ENCODE data around the gene AKAP6.

The AKAP6 gene

GRCh38 chr14:32627545-32628298 lies 298.6 kb downstream of the AKAP6 start:
- no peak for DNase-seq

DNA sequence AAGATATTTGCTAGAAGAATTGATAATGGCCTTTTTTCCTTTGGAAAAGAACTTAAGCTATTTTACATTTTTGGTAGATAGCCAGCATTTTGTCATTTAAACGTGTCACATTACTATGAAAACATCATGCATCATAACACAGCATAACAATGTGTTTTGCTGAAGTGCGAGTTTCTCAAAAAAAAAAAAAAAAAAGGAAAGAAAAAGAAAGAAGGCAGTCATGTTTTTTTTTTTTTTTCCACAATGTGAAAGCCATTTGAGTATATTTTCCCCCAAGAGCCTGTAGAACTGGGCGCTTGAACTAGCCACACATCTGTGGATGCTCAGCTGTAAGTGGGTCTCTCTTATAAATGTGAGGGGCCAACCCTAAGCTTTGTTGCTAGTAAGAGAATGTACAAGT lies 300.1 kb downstream of the AKAP6 start:
- DNase-seq, result no peak

GRCh38 chr14:32630701-32631100 lies 301.6 kb downstream of the AKAP6 start:
- no peak for DNase-seq

DNA sequence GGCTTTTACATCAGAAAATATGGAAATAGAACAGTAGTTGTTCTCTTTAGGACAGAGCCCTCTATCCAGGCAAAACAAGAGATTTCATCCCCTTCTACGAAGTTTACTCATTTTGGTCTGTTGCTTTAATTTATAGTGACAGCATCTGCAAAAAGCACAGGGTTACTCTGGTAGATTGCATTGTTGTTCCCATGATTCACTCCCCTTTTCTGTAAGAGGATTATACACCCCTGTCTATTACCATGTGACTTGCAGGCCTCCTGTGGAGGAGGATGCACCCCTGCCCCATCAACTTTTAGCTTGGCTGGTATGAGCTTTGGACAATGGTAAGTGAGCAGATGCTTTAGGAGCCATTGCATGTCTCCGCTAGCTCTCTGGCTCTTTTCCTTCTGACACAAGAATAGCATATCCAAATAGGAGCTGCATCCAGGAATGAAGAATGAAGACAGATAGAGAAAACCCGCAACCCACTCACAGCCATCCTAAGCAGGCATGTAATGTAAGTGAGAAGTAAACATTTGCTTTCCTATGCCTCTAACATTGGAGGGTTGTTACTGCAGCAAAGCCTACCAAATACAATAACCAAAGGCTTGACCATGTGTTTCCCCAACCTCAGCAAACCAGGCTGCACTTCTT lies 304.2 kb downstream of the AKAP6 start:
- DNase-seq, result peak; percentile 43

DNA sequence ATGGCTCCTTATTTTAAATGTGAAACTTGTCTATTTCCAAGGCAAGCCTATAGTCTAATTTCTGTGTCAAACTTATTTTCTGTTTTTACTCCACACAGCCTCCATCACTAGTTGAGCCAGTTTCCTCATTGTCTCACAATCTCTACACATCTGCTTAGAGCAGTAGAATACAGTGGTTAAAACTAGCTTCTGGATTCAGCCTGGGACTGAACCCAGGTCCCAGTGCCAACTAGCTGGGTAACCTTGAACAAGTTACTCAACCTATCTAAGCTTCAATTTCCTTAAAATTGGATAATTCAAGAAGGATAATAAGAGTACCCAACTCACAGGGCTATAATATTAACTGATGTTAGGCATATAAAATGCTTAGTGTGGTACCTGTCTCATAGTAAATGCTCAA lies 304.8 kb downstream of the AKAP6 start:
- no peak for DNase-seq

- DNase-seq, result no peak
Observed at GRCh38 chr14:32635061-32635719, 306.1 kb downstream of the AKAP6 start.

- no peak for DNase-seq
Observed at GRCh38 chr14:32637582-32637981, 308.5 kb downstream of the AKAP6 start.

GRCh38 chr14:32639208-32639607 lies 310.1 kb downstream of the AKAP6 start:
- no peak for DNase-seq

GRCh38 chr14:32645551-32645950 lies 316.5 kb downstream of the AKAP6 start:
- DNase-seq, result no peak

- DNase-seq, result no peak
Observed at GRCh38 chr14:32648434-32648833, 319.3 kb downstream of the AKAP6 start.

- DNase-seq, result no peak
Observed at GRCh38 chr14:32650030-32650429, 320.9 kb downstream of the AKAP6 start.

GRCh38 chr14:32650665-32651064 lies 321.6 kb downstream of the AKAP6 start:
- no peak for DNase-seq

DNA sequence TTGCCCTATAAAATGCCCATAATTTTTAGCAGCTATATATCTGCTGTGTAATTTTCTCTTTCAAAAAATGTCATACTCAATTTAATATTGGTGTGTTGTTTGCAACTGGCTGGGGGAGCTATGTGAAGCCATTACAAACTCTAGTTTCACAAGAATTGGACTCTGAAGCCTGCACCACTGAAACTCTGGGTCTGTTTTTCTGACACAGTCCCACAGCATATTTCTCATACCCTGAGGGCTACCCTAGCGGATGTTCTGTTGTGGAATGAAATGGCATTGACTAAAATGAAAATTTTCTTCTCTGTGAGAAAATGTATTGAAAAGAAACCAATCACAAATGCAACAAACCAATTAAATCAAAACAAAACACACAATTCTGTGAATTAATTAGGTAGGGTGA lies 325.0 kb downstream of the AKAP6 start:
- DNase-seq, result no peak

DNA sequence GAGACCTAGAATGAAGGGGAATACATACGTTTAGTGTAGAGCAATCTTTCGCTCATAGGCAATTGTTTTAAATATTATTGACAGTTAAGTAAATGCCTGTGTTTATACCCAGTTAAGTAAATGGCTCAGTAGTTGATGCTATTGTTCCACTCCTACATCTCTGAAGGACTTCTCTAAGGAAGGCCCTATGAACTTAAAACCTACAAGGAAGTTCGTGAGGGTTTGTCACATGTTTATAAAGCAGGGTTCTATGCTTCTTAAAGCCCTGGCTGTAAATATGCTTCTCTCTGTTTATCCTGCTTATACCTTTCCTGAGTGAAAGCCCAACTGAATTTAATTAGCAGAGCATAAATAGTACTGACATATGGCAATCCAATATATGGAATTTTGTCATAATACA lies 327.5 kb downstream of the AKAP6 start:
- DNase-seq, result no peak

DNA sequence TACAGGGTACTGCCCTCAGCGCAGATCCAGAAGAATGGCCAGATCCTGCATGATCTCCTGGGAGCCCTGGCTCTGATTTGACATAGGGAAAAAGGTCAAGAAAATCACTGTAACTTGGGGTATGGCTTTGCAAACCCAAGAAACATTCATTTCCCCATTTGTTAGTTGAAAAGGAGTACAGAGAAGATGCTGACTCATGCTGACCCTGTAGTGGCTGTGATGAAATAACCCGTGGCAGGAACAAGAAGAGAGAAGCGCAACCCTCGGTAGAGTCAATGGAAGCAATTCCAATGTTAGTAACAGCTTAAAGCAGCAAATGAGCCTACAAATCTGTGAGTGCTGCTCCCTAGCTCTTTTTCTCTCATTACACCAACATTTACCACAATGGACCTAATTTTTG lies 328.0 kb downstream of the AKAP6 start:
- no peak for DNase-seq

- DNase-seq, result no peak
Observed at GRCh38 chr14:32661216-32661615, 332.1 kb downstream of the AKAP6 start.

GRCh38 chr14:32662211-32662610 lies 333.1 kb downstream of the AKAP6 start:
- DNase-seq, result no peak

DNA sequence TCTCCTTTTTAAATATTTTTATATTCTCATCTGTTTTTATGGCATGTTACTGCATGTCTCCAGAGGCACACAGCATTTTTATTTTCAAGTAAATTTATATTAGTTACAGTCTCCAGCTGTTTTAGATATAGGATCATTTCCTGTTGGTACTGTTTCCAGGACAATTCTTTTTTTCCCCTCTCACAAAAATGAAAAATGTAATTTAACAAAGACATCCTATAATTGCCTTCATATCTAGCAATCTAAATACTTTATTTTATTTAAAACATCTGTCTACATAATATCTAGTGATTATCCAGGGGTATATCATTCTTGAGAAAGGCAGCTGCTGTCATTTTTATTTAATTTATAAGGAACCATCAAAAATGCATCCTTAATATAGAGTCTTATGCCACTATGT lies 337.2 kb downstream of the AKAP6 start:
- no peak for DNase-seq

DNA sequence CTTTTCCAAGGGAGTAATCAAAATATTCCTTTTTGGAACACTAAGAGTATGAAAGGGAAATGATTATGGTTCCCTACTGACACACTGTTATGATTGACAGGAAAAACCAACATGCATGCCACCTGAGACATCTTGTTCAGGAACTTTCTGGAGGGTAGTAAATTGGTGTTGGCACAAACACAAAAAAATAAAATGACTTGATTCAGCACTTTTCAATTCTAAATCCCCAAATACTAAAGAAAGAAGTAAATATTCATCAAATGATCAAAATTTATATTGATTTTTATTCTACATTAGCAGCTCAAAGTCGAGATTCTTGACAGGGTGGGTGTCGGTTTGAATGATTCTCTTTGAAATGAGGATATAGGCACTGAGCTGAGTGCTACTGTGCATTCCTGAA lies 338.2 kb downstream of the AKAP6 start:
- no peak for DNase-seq

DNA sequence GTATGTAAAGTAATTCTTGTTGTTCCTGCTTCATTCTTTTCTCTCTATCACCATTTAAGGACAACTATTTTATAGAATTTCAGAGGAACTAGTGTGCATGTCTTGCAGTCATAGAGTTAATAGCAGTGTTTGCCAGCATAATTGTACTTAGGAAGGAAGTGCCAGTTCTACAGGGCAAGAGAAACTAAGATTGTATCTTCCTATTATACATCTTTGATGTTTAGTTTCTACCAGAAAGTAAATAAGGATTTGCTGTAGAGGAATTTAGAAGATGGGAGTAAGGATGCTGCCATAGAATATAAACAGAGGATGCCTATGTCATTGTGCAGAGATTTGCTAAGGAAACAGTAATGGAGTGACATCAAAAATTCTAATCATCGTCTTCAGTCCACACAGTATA lies 338.7 kb downstream of the AKAP6 start:
- DNase-seq, result no peak

DNA sequence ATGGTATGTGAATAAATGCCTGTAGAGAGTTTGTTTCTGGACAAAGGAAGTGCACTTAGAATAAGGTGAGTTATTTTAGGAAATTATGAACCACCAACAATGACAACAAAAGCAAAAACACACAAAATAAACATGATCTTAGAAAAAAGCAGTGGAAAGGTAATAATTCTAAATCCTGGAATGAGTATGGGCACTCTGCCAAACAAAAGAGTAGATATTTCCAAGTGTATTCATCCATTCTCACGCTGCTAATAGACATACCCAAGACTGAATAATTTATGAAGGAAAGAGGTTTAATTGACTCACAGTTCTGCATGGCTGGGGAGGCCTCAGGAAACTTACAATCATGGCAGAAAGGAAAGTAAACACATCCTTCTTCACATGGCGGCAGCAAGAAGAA lies 340.3 kb downstream of the AKAP6 start:
- no peak for DNase-seq

DNA sequence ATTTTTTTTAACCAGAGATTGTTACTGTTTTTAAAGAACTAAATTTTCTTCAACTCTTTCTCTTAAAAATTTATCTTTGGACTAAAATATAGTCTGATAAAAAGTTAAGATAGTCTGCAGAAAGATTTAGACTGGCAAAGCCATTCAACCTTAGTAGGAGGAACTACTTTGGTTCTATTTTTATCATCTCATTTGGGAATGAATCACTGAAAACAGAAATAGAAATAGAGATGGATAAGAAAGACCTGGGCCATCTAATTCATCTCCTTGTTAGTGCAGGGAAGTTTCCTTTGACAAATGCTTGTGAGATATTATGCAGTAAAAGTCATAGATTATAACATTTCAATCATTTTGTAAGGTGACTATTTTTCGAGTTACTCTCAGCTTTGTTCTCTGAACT lies 346.3 kb downstream of the AKAP6 start:
- no peak for DNase-seq

- DNase-seq, result no peak
Observed at GRCh38 chr14:32677129-32677780, 348.2 kb downstream of the AKAP6 start.

- DNase-seq, result no peak
Observed at GRCh38 chr14:32678088-32678487, 349.0 kb downstream of the AKAP6 start.

Measured in NCI-H82 (cell line).